Astrocyte (in vitro differentiated cells and primary cell): ENCODE measurements around the gene HP.

Source experiments
- CTCF ChIP-seq: IDR thresholded peaks from 2 replicates; pipeline ENCODE4 v1.5.1; 2011; ENCODE audit warnings: low read depth, mild to moderate bottlenecking, inconsistent platforms, low read length, moderate library complexity; ENCODE audit not compliant: insufficient read depth
- EZH2 ChIP-seq: IDR thresholded peaks from 2 replicates; pipeline ENCODE4 v1.6.1; 2012; ENCODE audit warnings: mild to moderate bottlenecking, low read length, inconsistent platforms; ENCODE audit not compliant: insufficient read depth

GRCh38 chr16:72013389-72013788 lies 40.9 kb upstream of the HP start:
- TF ChIP-seq CTCF (no peak), EZH2 (no peak)
